Gastrocnemius medialis (tissue), 4 donors: ENCODE results near the gene ITGB3. TPM values are rescaled to one million over a fixed set of nuclear protein-coding genes. Genes with fewer than 3 reads are reported as not detected.

Experiments
- ATAC-seq, 2 donors: fragments of 150-250 bp; one replicate each; pipeline ENCODE4 v1.9.1; 2016
- DNase-seq, 2 donors: peaks; one replicate each; pipeline ENCODE4 v3.0.0-alpha.2; 2019
- H3K27ac ChIP-seq, 4 donors: fragments of 200-600 bp; sonication (generic); 1 replicate in 1 of 4; 2 replicates in 3 of 4; pipeline ENCODE4 v1.5.1; 2016 to 2018; ENCODE audit warnings: mild to moderate bottlenecking in 2 of 4, moderate library complexity in 1 of 4
- H3K27me3 ChIP-seq, 3 donors: fragments of 200-600 bp; sonication (generic) in 2 of 3; 1 replicate in 1 of 3; 2 replicates in 2 of 3; pipeline versions ENCODE4 v1.5.1 to v1.6.0; 2016 to 2019; ENCODE audit warnings: mild to moderate bottlenecking in 1 of 3, moderate library complexity in 1 of 3
- H3K36me3 ChIP-seq, 2 donors: fragments of 200-600 bp; sonication (generic) in 1 of 2; one replicate each; pipeline ENCODE4 v1.5.1; 2017 to 2018
- H3K4me1 ChIP-seq, 2 donors: fragments of 200-600 bp; sonication (generic) in 1 of 2; one replicate each; pipeline ENCODE4 v1.5.1; 2016 to 2017; ENCODE audit warnings: mild to moderate bottlenecking in 2 of 2
- H3K4me3 ChIP-seq, 4 donors: fragments of 200-600 bp; sonication (generic) in 3 of 4; 1 replicate in 1 of 4; 2 replicates in 3 of 4; pipeline ENCODE4 v1.5.1; 2016 to 2019; ENCODE audit warnings: mild to moderate bottlenecking in 2 of 4
- H3K9me3 ChIP-seq, 3 donors: fragments of 200-600 bp; sonication (generic) in 2 of 3; 1 replicate in 1 of 3; 2 replicates in 2 of 3; pipeline ENCODE4 v1.5.1; 2016 to 2019
- POLR2A ChIP-seq, 2 donors: fragments of 450-650 bp; IDR thresholded peaks; one replicate each; pipeline ENCODE4 v1.6.1; 2017; ENCODE audit warnings: antibody characterized with exemption in 2 of 2, mild to moderate bottlenecking in 2 of 2, moderate library complexity in 2 of 2
- in situ Hi-C, 4 donors: fragments of 200-750 bp; cut with MboI; loops; one replicate each; pipeline versions ENCODE4 v1.15.0 to v1.8.0; 2017; ENCODE audit warnings: low sequenced_read_pairs in 4 of 4
- intact Hi-C: fragments of 100-400 bp; cut with DNase I; formaldehyde crosslinking; loops from one replicate; pipeline ENCODE4 v1.15.1; 2023; ENCODE audit warnings: low total_unique reads
- total RNA-seq, 4 donors: library from RNA; depleted of rRNA; stranded (reverse); fragments of >200 nt; gene quantifications; one replicate each; pipeline versions ENCODE4 v1.1.0 to v1.2.3, GENCODE V29; 2016
- TF ChIP-seq, protein P1 (sequence below), 5 experiments: fragments of 450-650 bp in 3 of 5; fragments of 200-600 bp in 2 of 5; sonication (generic) in 2 of 5; IDR thresholded peaks in 4 of 5; conservative IDR thresholded peaks in 1 of 5; 1 replicate in 4 of 5; 2 replicates in 1 of 5; pipeline ENCODE4 v1.5.1; 2016 to 2019; ENCODE audit warnings: antibody characterized with exemption in 5 of 5, mild to moderate bottlenecking in 3 of 5, moderate library complexity in 3 of 5

The ITGB3 gene
- total RNA-seq, 4 donors from 2014 or later = 0.92 to 6.2 (median 1.9) TPM; not detected in 1

DNA sequence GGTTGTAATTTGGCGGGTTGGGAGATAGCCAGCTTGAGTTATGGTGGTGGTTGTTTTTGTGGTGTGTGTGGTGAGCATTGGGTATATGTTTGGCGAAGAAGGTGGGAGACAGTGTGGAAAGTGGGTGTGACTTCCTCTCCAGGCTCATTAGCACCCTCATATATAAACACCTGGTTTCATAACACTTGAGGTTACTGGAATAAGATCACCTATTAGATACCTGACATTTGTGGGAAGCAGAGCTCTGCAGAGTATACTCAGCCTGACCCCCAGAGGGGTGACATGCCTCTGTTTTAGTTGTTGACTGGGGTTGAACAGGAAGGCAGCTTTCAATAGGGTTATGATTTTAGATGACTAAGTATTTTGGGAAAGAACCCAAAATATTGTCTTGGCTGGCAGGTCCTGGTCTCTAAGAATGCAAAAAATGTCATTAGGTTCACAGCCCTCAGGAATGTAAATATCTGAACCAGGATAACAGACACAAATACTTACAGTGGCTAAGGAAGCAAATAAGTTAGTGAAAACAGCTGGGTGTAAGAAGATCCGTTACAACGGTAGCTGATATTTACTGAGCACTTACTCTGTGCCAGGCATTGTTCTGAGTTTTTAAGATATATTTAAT, 51.8 kb downstream of the ITGB3 start:
- H3K36me3 ChIP-seq = no peaks in the 10 kb centered on the region
- no peaks in the 10 kb centered on the region for H3K27me3 ChIP-seq
- intact Hi-C loops = no loop called here
- no peak for DNase-seq
- no peaks in the 10 kb centered on the region for H3K4me1 ChIP-seq
- peak overlapping the region in 3 of 4 donors; percentile 26 to 56 (median 55) for H3K27ac ChIP-seq
- ATAC-seq = peak; percentile 42 to 65
- no peaks in the 10 kb centered on the region for H3K9me3 ChIP-seq
- TF ChIP-seq, protein P1, sequence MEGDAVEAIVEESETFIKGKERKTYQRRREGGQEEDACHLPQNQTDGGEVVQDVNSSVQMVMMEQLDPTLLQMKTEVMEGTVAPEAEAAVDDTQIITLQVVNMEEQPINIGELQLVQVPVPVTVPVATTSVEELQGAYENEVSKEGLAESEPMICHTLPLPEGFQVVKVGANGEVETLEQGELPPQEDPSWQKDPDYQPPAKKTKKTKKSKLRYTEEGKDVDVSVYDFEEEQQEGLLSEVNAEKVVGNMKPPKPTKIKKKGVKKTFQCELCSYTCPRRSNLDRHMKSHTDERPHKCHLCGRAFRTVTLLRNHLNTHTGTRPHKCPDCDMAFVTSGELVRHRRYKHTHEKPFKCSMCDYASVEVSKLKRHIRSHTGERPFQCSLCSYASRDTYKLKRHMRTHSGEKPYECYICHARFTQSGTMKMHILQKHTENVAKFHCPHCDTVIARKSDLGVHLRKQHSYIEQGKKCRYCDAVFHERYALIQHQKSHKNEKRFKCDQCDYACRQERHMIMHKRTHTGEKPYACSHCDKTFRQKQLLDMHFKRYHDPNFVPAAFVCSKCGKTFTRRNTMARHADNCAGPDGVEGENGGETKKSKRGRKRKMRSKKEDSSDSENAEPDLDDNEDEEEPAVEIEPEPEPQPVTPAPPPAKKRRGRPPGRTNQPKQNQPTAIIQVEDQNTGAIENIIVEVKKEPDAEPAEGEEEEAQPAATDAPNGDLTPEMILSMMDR (IDR thresholded peaks at IDR 0.05 in 4 of 5, conservative IDR thresholded peaks at IDR 0.05 in 1 of 5) = no peak
- TF ChIP-seq POLR2A (IDR thresholded peaks at IDR 0.05) = no peak
- in situ Hi-C loops = no loop called here
- H3K4me3 ChIP-seq = no peak overlapping the region

DNA sequence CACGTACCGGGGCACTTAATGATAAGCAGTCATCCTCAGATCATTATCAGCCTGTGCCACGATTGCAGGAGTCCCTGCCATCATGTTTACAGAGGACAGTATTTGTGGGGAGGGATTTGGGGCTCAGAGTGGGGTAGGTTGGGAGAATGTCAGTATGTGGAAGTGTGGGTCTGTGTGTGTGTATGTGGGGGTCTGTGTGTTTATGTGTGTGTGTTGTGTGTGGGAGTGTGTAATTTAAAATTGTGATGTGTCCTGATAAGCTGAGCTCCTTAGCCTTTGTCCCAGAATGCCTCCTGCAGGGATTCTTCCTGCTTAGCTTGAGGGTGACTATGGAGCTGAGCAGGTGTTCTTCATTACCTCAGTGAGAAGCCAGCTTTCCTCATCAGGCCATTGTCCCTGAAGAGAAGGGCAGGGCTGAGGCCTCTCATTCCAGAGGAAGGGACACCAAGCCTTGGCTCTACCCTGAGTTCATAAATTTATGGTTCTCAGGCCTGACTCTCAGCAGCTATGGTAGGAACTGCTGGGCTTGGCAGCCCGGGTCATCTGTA, 56.6 kb downstream of the ITGB3 start:
- DNase-seq (no peak), ATAC-seq (no peak)
- H3K36me3 ChIP-seq = no peaks in the 10 kb centered on the region
- no peaks in the 10 kb centered on the region for H3K4me1 ChIP-seq
- in situ Hi-C loops (loop anchor here in 2 of 4 donors (5.0 kb wide), 2 partner anchors 78 to 83 kb away; no protein-coding TSS in a partner anchor), intact Hi-C loops (no loop called here)
- H3K4me3 ChIP-seq = no peak overlapping the region
- TF ChIP-seq, protein P1 (IDR thresholded peaks at IDR 0.05 in 4 of 5, conservative IDR thresholded peaks at IDR 0.05 in 1 of 5) = no peak
- no peaks in the 10 kb centered on the region for H3K9me3 ChIP-seq
- no peaks in the 10 kb centered on the region for H3K27me3 ChIP-seq
- no peak overlapping the region for H3K27ac ChIP-seq

DNA sequence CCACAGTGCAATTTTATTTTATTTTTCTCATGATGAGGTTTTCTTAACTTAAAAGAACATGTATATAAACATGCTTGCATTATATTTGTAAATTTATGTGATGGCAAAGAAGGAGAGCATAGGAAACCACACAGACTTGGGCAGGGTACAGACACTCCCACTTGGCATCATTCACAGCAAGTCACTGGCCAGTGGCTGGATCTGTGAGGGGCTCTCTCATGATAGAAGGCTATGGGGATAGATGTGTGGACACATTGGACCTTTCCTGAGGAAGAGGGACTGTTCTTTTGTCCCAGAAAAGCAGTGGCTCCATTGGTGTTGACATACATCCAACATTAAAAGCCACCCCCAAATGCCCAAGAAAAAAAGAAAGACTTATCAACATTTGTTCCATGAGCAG, 57.8 kb downstream of the ITGB3 start:
- H3K27me3 ChIP-seq = no peaks in the 10 kb centered on the region
- ATAC-seq (no peak), DNase-seq (no peak)
- H3K4me3 ChIP-seq = no peak overlapping the region
- in situ Hi-C loops = loop anchor here in 2 of 4 donors (5.0 kb wide), 2 partner anchors 79 to 84 kb away; no protein-coding TSS in a partner anchor
- intact Hi-C loops = no loop called here
- H3K4me1 ChIP-seq = no peaks in the 10 kb centered on the region
- H3K36me3 ChIP-seq = no peaks in the 10 kb centered on the region
- H3K9me3 ChIP-seq = no peaks in the 10 kb centered on the region
- TF ChIP-seq, protein P1 (IDR thresholded peaks at IDR 0.05 in 4 of 5, conservative IDR thresholded peaks at IDR 0.05 in 1 of 5) = no peak
- no peak for TF ChIP-seq POLR2A (IDR thresholded peaks at IDR 0.05)
- no peak overlapping the region for H3K27ac ChIP-seq

DNA sequence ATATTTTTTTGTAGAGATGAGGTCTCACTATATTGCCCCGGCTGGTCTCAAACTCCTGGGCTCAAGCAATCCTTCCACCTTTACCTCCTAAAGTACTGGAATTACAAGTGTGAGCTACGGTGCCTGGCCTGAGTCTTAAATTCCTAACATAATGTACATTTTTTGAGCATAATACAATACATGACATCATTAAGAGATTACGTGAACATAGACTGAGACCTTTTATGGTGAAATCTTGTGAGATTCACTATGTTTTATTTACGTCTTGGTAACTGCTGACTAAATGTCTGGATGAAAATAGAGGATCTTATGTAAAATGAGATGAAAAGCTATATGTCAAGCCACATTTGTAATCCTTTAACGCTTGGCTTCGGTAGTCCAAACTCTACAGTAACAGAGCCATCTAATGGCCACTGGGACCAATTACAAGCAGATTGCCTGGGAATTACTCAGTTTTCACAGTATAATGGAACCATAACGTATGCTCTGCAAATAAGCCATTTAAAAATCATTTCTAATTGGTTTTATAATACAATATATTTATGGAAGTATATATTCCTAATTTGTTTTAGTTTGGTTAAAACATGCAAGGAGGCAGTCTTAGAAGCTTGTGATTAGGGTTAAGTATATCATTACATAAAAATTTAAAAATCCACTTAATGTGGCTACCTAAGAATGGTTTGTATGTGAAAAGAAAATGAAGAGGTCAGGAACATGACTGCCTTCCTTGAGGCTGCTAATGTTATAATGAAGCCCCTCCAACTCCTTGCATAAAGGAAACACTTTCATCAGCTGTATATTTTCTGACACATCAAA, 62.0 kb downstream of the ITGB3 start:
- no peaks in the 10 kb centered on the region for H3K4me1 ChIP-seq
- DNase-seq = no peak
- no peak overlapping the region for H3K4me3 ChIP-seq
- H3K27ac ChIP-seq = peak overlapping the region in 3 of 4 donors; percentile 4 to 27 (median 18)
- H3K36me3 ChIP-seq = no peaks in the 10 kb centered on the region
- TF ChIP-seq, protein P1 (IDR thresholded peaks at IDR 0.05 in 4 of 5, conservative IDR thresholded peaks at IDR 0.05 in 1 of 5) = peak; percentile 51 to 76 (median 66)
- no peak for TF ChIP-seq POLR2A (IDR thresholded peaks at IDR 0.05)
- no peaks in the 10 kb centered on the region for H3K9me3 ChIP-seq
- intact Hi-C loops = loop anchor here (1.0 to 5.0 kb wide), 2 partner anchors 63 to 86 kb away; partner anchors contain the start of gene ITGB3
- H3K27me3 ChIP-seq = no peaks in the 10 kb centered on the region
- in situ Hi-C loops = loop anchor here in 2 of 4 donors (5.0 kb wide), 1 partner anchor 83 kb away; no protein-coding TSS in a partner anchor
- ATAC-seq = peak; percentile 66 to 70
